Stimulated activated CD4-positive, alpha-beta T cell treated with anti-CD3 and anti-CD28 coated beads, Interleukin-2, amount 100 ng/mL, for 4 hours (primary cell): Measurements from ENCODE around the gene ZSCAN12.

Source experiments
- DNase-seq: peaks from one replicate; pipeline ENCODE4 v3.0.0-alpha.2; 2020; ENCODE audit warnings: low read depth

ZSCAN12 gene

DNA sequence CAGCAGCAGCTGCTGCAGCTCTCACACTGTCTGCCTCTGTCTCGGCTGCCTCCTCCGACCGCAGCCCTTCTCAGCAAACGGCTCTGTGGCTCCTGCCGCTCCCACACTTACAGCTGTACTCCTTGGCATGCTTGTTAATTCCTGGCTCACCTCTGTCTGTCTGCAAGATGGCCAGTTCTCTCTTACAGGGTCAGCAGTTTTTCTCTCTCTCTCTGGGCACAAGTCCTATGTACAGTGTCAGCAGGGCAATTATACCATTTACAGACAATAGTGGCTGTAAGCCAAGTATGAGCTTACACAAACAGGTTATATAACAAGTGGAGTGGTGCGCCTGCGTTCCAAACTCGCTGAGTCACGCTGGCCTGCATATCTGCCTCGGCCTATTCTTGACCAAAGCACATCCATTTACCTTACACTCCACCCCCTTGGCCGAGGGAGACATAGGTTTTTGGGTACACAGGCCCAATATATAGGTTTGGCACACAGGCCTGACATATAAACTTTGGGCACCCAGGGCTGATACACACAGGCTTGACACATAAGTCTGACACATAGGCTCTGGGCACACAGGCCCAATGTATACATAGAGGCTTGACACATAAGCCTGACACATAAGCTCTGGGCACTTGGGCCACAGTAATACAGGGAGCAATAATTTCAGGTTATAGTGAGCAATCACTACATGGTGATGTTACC is 45.4 kb downstream of the ZSCAN12 start:
- DNase-seq, result no peak

DNA sequence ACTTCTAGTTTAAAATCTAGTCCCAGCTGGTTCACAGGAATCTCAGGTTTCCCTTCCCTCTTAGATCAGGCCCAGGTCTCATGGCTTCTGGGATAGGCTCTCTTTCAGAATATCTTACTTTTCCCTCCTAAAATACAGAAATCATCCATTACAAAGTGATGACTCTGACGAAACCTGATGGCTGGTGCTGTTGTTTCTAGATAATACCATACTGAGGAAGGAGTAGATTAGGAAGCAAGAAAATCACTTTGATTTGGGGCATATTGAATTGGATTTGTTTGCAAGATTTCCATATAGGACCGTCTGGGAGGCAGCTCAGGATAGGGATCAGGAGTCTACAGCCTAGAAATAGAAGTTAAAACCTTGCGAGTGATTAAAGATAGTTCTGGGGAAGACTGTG is 46.2 kb downstream of the ZSCAN12 start:
- DNase-seq, result no peak

DNA sequence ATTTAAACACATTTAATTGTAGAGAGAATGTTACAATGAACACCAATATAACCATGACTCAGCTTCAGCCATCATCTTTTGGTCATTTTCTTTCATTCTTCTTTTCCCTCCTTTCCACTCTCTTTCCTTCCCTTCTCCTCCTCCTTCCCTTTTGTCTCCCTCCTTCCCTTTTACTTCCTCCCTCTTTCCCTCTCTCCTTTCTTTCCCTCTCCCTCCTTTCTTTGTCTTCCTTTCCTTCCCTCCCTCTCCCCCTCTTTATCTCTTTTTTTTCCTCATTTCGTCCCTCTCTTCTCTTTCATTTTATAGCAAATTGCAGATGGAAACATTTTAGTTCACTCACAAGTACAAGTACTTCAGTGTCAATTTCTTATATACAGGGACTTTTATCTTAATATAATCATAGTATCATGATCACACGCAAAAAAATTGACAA is 48.0 kb downstream of the ZSCAN12 start:
- DNase-seq, result no peak

DNA sequence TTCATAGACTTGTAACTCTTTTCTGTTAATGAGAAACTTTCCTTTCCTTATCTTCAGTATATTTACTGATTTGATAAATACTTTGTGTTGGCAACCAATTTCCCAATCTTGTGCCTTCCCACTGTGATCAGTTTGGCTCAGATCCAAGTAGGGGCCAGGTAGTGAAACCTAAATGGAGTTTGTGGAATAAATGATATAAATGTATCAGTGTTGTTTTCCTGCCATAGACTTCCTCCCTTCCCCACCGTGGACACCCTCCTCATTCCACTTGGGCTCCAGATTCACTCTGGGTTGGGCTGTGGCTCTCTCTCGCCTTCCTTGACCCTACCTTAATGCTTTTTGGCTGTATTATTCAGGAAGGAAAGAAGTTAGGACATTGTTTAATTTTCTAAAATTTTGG is 48.5 kb downstream of the ZSCAN12 start:
- no peak for DNase-seq

DNA sequence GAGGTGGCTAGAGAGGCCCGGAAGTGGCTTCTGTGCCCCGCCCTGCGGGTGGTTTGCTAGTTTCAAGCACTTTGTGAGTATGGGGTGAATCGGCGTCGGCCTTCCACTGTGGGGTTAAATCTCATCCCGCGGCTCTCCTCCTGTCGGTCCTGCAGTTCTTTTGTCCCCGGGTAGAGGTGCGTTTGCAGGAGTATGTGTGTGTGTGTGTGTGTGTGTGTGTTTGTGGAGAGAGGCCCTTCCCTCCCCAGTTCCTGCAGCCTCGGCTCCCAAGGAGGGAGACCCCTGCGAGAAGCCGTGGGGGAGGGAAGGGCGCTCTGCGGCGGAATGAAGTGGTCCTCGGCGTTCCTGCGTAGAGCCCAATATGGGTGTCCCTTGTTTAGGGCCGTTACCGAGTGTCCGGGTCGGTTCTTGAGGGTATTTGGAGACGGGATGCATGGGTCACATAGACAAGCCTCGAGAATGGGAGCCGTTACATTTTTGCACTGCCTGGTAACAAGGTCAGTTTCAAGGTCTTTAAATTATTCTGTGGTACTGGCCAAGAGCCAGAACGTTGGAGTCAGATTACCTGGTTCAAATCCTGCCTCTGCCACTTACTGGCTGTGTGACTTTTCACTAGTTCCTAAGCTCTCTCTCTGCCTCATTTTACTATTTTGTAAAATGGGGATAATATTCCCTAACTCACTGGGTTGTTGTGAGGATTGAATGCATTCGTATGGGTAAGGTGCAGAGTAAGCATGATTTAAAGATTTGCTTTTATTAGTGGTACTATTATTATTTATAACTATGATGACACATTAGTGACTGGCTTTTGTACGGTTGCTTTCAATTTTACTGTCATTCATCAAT is 49.4 kb downstream of the ZSCAN12 start, which contains the start of gene ZKSCAN3:
Gene ZKSCAN3 (plus strand): TSS at position 56 of the 846 bp plus-strand sequence. CDS start 9,640 bp downstream, outside the sequence.
- DNase-seq, result peak; percentile 75

DNA sequence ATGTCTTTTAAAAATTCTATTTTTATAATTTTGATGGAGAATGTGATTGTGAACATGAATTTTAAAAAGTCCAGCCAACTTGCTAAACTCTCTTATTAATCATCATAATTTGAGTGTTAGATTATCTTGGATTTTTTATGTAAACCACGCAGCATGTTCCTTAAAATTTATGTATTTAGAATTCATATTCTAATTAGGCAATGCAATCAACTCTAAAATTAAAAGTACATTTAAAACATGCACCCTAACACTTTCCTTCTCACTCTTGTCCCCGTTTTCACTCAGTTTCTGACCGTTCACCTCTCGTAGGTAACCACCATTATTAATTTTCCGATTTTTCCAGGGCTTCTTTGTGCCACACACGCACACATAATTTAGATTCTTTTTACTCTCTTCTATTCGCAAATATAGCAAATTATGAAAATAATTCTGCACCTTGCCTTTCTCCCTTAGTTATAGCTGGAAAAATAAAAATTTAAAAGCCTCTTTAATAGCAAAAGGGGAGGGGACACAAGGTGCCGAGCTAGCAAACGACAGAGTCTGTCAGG is 50.1 kb downstream of the ZSCAN12 start:
- no peak for DNase-seq

DNA sequence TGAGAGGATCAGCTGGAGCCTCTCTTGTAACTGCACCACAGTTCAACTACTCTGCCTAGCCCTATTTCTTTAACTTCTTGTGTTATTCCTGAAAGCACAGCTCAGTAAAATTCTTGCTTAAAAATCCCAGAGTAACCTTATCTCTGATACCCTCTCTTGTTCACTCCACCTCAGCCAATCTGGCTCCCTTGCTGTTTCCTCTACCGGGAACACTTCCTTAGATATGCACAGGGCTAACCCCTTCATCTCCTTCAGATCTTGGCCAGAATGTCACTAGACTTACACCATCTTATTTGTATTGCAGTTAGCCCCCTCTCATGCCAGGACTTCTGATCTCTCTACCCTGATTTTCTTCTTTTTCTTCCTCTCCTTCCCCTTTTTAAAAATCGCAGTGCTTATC is 52.4 kb downstream of the ZSCAN12 start:
- no peak for DNase-seq

DNA sequence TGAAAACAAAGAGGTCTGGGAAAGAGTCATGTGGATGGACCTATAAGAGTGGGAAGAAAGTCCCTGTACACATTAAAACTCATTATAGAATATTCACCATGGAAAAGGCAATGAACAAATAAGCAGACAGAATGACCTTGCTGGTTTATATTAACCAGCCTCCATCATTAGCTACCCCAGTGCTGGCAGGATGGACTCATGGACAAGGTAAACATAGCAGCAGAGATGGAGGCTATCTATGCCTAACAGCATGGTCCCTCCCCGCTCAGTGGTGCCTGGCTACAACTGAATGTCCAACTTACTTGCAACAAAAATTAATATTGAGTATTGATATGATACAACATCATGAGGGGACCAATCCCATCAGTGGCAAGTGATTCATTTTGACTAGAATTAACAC is 54.3 kb downstream of the ZSCAN12 start:
- DNase-seq, result no peak

DNA sequence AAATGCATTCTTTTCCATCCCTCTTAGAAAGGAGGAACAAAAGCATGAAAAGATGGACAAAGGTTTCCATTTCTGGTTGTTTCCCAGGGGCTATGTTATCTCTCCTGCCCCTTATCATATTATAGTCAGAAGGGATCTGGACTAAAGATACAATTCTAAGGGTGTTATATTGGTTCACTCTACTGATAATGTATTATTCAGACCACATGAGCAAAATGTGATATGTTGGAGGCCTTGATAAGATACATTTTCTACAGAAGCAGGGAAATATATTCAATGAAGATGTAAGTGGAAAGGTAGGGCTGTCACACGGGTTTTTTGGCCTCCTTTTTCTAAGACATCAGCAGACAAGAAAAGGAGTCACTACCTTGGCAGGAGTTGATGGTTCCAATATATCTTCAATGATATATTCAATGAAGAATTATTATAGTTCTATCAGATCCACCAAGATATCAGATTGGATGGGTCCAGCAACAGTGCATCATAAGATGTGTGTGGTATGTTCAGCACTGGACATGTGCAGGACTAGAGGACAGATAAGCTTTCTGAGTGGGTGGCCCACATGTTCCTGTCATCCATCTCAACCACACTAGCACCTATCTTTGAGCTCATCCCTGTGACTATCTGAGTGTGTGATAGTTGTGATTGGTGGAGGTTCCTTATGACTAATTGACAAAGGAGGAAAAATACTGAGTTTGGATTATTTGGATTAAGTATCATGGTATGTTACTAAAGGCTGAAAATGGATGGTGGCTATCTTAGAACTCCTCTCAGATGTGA is 55.5 kb downstream of the ZSCAN12 start:
- DNase-seq, result no peak

DNA sequence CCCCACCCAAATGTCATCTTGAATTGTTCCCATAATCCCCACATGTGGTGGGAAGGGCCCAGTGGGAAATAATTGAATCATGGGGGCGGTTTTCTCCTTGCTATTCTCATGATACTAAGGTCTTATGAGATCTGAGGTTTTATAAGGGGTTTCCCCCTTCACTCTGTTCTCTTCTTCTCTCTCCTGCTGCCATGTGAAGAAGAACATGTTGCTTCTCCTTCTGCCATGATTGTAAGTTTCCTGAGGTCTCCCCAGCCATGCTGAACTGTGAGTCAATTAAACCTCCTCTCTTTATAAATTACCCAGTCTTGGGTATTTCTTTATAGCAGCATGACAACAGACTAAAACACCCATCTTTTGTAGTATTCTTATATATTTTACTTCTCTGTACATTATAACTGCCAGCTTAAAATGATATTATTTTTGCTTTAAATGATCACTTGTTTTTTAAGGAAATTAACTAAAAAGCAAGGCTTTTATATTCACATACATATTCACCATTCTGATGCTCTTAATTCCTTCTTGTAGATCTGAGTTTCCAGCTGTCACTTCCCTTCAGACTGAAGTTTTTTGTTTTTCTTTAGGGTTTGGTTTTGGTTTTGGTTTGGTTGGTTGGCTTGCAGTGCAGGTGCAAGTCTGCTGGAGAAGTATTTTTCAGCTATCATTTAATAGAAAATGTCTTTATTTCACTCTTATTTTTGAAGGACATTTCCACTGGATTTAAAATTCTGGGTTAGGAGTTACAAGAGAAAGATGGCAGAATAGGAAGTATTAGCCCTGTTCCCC is 59.0 kb downstream of the ZSCAN12 start:
- no peak for DNase-seq

DNA sequence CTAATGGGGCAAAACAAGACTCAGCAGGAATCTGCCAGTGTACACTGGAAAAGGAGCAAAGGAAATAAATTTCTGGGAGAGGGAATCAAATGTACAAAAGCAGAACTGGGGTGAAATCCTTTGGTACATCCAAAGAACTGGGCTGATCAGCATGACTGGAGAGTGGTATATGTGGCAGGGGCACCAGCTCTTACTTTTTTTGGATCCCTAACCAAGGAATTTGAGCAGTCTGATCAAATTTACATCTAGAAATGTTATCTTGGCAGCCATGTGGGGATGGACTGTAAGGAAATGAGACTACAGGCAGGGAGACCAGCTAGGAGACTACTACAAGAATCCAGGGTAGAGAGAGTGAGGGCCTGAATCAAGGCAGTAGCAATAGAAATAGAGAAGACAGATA is 62.4 kb downstream of the ZSCAN12 start:
- no peak for DNase-seq

DNA sequence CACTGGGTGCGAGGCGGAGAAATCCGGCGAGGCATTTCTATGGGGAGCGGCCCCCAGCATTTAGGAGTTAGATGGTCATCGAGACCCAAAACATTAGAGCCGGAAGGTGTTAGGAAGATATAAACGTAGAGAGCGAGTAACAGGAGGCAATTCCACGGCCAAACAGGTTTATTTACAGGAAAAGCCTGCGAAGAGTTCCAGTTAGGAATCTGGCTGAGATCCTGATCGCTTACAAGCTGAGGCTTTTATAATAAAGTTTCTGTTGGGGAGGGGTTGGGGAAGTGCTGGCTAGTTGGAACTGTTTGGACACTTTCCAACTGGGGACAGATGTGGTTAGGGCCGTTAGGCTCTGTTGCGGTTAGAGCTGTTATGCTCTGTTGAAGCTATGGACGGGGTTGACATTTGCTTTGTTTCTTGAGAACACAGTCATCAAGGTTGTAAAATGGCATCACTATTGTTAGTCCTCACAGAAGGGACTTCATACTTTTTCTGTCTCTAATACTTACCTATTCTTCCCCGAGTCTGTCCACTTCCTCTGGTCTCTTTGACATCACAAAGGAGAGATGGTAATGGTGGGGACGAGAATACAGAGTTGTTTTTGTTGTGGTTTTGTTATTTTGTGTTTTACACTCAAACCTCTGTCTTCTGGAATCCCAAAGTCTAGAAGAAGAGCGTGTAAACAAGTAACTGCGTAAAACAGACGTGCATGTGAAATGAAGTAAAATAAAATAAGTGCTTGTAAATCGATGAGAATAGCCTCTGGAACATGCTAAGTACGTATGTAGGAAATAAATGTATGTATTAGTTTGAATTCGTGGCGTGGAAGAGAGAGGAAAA is 63.0 kb downstream of the ZSCAN12 start:
- DNase-seq, result no peak

DNA sequence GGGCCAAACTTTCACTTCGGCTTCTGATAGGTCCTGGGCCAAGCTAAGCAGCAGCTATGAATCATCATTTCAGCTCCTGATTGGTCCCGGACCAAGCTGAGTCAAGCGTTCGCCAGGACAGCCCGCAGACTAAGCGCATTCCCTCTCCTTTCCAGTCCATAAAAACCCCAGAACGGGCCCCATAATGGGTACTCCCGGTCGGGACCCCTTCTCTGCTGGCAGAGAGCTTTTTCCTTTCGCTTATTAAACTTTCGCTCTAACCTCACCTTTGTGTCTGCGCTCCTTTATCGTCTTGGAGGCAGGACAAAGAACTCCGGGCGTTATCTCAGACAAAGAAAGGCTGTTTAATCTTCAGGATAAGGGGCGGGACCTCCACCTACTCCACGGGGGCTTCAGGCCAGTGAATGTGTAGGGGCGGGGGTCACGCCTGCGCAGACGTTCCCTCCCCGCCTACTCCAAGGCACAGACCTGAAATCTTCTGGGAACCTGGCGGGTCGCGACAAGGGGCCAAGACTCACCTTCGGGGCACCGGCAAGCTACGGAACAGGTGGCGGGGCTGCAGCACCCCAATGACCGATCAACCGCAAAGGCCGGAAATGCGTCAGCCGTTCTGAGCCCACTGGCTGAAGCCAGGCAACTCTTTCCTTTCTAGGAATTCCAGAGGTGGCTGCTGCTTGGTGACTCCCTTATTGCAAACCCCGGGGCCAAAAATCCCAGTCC is 63.8 kb downstream of the ZSCAN12 start, which contains the start of gene ZSCAN31:
Gene ZSCAN31 (minus strand): TSS at position 585 of the 720 bp plus-strand sequence. CDS start 6,465 bp downstream, outside the sequence.
- DNase-seq, result peak; percentile 77

DNA sequence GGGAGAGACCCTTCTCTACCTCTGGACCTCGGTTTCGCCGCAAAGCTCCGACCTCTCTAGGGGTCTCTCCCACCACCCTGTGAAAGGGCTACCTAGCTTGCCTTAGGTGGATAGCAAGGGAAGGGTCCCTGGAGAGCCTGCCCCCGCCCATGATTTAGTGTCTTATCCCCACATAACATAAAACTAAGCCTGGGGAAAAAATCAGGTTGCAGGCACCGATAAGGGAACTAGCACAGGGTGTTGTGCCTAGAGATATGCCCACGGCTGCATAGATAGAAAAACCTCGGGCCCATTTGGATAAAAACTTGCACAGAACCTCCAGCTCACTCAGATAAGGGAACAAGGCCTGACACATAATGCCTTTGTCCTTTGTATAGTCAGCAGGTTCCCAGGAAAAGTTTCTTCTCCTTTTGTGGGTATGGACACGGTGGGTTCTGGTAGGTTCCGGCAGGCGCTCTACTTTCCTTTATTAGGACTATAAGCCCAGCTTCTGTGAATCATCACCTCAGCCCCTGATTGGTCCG is 64.4 kb downstream of the ZSCAN12 start:
- no peak for DNase-seq

DNA sequence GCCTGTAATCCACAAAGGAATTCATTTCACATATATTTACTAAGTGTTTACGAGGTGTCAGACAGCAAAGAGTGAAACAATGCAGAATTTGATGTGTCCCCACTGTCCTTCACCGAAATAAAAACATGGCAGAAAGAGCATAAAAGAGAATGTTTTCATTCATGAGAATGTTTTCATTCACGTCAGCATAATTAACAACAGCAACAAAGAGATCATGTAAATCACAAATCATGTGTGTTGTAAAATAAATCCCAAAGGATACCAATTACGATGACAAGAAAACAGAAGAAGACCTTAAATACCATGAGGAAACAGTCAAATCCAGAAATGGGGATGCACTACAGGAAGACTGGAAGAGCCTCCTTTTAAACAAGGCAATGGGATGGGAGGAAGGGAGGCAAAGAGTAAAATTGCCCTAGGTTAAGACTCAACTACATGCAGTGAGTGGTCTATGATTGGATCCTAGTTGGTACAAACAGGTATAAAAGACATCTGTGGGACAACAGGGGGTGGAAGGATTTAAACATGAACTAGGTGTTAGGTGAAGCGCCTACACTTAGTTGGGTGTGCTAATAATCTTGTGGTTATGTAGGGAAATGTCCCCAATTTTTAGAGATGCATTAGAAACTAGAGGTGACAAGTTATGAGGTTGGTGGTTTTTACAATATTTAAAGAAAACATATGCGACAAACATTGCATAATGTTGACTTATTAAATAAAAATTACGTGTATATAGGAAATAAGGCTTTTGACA is 65.1 kb downstream of the ZSCAN12 start:
- DNase-seq, result no peak

DNA sequence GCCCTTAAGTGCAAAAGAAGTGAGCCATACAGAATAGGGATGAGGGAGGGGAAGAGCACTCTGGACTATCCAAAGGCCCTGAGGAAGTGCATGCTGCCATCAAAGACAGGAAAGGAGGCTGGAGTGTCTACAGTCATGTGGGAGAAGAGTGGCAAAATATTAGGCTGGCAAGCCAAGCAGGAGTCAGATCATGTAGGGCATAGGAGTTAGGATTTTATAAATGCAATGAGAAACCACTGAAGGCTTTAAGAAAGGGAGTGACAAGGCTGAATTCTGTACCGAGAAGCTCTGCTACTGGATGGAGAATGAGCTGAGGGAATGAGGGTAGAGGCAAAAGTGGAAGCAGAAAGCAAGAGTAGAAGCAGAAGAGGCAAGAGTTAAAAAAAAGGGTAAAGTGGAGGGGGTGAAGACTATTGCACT is 65.9 kb downstream of the ZSCAN12 start:
- no peak for DNase-seq

DNA sequence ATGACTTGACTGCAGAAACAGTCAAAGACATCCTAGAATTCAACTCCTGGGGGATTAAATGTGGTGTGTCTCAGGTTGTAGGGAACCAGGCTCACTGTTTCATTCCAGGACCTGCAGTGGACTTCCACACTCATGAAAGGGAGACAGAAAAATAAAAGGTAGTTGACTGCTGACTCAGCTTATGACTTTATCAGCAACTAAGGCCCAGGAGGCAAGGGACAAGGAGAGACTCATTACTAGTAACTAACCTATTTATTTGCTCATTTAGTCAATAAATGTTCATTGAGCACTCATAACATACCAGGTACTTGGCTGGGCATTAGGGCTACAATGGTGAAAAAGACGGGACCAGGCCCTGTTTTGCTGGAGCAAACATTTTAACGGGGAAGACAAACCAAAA is 66.5 kb downstream of the ZSCAN12 start:
- no peak for DNase-seq

DNA sequence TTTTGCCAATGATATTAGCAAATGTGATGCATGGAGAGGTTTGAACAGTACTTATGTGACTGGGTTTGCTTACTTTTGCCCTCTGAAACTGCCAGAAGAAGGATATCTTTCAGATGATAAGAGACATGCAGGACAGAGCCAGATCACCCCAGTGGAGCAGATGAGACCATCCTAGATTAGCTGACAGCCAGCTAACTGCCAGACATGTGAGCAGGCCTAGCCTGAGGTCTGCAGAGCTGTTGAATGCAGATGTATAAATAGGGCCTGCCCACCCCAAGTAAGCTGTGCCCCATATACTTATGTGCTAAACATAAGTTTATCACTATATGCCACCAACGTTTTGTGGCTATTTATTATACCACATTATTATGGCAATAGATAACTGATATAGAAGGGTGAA is 69.5 kb downstream of the ZSCAN12 start:
- DNase-seq, result no peak
